ENCODE measurements around the gene ANGPT4. TPM values are rescaled to one million over a fixed set of nuclear protein-coding genes. Genes with fewer than 3 reads are reported as not detected.

ANGPT4 gene, protein sequence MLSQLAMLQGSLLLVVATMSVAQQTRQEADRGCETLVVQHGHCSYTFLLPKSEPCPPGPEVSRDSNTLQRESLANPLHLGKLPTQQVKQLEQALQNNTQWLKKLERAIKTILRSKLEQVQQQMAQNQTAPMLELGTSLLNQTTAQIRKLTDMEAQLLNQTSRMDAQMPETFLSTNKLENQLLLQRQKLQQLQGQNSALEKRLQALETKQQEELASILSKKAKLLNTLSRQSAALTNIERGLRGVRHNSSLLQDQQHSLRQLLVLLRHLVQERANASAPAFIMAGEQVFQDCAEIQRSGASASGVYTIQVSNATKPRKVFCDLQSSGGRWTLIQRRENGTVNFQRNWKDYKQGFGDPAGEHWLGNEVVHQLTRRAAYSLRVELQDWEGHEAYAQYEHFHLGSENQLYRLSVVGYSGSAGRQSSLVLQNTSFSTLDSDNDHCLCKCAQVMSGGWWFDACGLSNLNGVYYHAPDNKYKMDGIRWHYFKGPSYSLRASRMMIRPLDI
- total RNA-seq (2014; rRNA removed; shearing (Covaris generic)): under 0.01 and 0.03 TPM in 2 replicates

DNA sequence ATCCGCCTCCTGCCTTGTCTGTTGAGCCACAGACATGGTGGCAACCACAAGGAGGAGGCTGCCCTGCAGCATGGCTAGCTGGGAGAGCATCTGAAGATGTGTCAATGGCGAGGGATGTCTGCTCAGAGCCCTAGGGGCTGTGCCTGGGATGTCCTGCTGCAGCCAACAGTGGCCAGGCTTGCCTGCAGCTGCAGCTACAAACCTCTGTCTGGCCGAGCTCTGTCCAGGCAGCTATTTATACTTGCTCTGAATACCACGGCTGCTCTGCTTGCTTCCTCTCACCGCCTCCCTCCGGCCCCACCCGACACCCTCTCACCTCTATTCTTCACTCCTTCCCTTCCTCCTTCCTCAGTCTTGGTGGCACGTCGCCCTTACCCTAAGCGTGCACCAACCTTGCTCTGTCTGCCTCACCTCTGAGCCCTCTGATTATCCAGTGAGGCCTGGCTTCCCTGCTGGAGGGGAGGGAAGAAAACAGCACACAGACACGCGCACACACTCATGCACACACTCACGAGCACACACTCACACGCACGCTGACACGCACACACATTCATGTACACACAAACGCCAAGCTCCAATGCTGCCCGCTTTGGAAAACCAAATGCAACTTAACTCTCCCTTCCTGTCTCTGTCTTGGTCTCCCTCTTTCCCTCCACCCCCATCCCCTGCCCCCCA is at the start of gene ANGPT4:
Gene ANGPT4, minus strand, starts transcription at position 210 of the 675 bp plus-strand sequence. Its CDS starts 120 bp downstream, at position 90.
- DNase-seq (ENCODE audit: low read depth): no peak

DNA sequence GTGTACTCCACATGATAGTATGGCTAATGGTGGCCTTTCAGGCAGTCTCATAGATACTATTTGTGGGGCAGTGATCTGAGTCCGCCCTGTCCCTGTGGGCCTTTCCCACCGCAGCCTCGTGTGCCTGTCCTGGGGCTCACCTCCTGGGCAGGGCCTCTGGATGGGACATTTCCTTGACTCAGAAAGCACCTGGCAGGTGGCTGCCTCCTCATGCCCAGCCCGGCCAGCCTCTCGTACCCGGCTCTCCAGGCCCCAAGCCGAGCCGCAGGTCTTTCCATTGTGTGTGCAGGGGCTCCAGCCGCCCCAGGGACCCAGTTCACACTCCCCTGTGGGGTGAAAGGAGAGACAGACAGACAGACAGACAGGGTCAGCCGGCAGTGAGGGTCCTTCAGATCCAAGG is 47.7 kb upstream of the ANGPT4 start:
- DNase-seq (ENCODE audit: low read depth): no peak

DNA sequence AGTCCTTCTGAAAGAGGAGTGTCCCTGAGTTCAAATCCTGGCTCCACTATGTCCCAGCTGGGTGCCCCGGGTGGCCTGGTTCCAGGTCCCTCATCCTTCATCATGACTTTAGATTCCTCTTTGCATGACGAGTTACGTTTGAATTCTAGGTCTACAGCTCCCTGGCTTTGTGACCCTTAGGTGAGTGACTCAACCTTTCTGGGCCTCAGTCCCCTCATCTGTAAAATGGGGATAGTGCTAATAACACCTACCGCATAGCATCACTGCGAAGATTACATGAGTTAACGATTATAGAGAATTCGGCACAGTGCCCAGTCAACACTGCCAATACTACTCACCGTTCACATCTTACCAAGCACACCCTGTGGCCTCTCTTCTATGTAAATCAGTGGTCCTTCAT is 46.5 kb upstream of the ANGPT4 start:
- no peak for DNase-seq (ENCODE audit: low read depth)

DNA sequence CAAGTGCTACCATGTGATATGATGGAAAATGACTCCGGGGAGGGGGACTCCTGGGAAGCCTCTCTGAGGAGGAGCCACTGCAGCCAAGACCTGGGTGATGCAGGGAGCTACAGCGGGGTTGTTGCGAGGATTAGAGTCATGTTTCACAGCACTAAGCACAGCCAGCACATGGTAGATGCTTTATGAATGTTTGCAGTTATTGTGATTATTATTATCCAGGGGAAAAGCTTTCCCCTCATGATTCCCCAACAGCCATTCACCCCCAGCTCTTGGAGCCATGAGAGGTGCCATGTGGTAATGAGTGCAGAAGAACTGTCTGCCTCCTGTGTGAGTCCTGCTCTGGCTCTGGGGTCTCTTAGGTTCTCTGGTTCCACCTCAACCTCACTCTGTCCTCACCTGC is 46.1 kb upstream of the ANGPT4 start:
- no peak for DNase-seq (ENCODE audit: low read depth)

DNA sequence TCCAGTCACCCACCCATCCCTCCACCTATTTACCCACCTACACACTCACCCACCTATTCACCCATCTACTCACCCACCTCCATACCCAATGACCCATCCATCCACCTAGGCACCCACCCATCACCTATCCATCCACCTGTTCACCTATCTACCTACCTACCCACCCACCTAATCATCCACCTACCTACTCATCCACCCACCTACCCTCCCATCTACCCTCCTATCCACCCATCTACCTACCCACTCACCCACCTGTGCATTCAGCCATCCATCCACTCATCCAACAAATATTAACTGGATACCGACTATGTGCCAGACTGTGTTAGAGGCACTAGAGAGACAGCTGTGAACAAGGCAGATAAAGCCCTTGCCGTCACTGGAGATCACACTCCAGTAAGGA is 45.6 kb upstream of the ANGPT4 start:
- DNase-seq (ENCODE audit: low read depth): no peak

DNA sequence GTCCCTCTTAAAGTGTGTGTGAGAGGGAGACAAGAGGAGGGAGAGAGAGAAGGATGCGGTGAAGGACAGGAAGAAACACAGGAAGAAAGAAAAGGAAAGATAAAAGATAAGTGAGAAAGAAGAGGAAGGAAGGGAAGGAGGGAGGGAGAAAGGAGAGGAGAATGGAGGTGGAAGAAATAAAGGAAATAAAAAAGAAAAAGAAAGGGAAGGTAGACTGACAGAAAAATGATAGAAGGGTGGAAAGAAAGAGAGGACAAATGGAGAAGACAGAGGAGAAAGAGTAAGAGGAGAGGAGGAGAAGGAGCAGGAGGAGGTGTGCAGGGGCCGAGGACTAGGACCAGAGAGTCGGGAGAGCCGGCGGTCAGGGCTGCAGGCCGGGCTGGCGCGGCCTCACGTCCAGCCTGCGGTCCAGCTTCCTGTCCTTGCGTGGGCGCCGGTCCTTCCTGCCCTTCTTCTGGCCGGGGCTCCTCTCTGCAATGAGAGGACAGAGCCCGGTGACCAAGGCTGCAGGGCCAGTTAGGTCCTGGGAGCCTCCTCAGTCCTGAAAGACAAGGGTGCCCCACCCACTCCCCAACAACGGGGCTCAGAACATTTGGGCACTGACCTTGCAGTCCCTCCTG is 44.0 kb upstream of the ANGPT4 start:
- no peak for DNase-seq (ENCODE audit: low read depth)

DNA sequence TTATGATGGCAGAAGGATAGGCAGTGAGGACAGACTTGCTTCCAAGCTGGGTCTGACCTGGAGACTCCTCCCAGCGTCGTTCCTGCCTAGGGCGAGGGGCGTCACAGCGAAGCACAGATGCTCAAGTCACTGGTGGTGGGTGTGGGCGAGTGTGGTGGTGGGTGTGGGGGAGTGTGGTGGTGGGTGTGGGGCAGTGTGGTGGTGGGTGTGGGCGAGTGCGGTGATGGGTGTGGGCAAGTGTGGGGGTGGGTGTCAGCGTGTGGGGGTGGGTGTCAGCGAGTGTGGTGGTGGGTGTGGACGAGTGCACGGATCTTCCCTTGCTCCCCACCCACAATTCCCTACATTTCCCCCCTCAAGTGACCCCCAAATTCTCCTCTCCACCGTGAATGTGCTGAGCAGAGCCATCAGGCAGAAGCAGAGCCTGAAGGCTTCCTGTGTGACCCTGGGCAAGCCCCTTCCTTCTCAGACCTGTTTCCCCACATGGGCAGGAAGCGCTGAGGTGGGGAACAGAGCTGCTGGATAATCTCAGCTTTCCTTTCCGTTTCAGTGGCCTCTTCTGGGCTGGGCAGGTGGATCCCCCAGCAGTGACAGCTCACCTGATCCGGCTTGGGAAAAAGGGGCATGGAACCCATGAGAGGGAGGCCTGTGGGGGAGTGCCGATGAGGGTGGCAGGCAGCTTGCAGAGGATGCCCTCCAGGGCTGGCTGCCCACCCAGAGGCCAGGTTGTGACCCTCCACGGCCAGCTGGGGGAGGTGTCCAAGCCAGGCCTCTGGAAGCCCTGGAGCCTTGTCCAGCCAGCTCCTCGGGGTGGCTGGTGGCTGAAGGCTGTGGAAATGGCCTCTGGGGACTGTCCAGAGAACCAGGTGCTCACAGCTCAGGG is 43.0 kb upstream of the ANGPT4 start:
- no peak for DNase-seq (ENCODE audit: low read depth)

DNA sequence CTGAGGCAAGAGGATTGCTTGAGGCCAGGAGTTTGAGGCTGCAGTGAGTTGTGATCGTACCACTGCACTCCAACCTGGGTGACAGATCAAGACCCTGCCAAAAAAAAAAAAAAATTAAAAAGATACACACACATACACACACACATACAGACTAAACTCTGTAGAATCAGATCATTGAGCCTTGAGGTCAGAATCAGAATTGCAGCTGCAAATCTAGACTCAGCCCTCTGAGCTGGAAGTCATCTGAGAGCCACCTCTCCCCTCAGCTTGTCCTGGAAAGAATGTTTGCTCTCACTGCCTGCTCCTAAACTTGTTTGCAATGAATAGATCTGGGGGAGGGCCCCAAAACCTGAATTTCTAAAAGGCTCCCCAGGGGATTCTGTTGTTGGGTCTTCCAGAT is 41.4 kb upstream of the ANGPT4 start:
- no peak for DNase-seq (ENCODE audit: low read depth)

DNA sequence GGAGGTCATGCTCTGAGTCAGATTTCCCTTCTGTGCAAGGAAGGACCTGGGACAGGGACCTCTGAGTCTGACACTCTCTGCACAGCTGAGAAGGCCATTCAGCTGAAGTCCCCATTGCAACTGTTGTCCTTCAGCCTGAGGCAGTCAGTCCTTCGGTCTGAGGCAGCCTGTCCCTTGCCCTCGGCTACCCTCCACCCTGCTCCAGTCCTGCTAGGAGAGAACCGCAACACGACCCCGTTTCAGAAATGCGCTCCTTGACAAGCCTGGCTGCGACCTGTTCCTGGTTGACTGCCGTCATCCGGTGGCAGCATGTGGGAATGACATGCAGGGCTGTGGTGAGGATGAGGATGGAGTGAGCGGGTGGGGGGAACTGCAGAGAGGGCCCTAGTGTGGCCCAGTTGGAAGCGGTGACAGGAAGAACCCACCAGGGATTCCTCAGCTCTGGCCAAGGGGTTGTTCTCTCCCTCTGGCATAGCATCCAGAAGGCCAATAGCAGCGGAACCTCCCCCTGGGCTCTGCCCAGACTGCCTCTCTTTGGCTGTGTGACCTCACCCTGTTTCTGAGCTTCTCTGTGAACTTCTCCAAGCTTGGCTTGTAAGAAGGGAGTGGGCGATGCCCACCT is 40.3 kb upstream of the ANGPT4 start:
- peak; percentile 71 for DNase-seq (ENCODE audit: low read depth)

DNA sequence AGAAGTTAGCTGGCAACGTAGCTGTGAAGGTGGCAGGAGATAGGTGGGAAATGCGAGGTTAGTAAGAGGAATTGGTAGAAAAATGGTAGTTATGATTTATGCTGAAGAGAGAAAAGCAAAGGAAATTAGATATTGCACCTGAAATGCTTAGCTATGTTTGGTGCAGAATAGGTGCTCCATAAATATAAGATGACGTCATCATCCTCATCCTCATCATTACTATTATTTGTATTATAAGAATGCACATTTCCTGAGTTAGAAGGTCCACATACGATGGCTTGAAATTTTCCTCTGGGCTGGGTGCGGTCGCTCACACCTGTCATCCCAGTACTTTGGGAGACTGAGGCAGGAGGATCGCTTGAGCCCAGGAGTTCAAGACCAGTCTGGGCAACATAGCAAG is 39.5 kb upstream of the ANGPT4 start:
- DNase-seq (ENCODE audit: low read depth): no peak

DNA sequence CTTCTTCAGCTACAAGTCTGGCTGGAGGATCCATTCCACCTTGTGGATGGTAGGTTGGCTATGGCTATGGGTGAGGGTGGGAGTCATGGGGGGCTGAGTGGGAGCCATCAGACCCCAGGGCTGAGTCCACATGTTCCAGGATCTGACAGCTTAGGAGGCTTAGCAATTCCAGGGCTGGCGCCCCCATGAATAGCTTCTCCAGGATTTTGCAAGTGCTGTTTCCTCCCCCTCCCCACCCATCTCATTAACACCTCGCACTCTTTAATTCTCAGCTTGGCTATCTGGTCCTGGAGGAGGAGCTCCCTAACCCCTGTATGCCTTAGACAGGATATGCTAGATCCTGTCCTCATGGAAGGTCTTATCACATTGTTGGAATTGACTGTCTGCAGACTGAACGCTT is 39.0 kb upstream of the ANGPT4 start:
- DNase-seq (ENCODE audit: low read depth): no peak

DNA sequence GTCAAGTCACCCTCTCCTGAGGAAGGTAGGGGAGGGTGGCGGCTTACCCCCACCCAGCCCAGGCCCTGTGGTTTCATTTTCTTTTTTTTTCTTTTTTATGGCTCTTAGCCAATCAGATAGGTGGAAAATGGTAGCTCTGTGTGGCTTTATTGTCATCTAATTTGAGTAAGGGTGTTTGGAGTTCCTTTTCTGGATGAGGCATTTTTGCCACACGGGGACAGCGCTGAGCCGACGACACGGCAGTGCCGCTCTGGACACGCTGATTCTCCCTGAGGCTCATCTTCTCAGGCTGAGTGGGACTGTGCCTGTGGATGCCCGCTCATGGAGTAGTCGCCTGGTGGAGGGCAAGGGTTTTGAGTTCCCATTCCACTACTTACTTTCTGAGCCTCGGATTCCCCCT is 37.6 kb upstream of the ANGPT4 start:
- DNase-seq (ENCODE audit: low read depth): peak; percentile 27

DNA sequence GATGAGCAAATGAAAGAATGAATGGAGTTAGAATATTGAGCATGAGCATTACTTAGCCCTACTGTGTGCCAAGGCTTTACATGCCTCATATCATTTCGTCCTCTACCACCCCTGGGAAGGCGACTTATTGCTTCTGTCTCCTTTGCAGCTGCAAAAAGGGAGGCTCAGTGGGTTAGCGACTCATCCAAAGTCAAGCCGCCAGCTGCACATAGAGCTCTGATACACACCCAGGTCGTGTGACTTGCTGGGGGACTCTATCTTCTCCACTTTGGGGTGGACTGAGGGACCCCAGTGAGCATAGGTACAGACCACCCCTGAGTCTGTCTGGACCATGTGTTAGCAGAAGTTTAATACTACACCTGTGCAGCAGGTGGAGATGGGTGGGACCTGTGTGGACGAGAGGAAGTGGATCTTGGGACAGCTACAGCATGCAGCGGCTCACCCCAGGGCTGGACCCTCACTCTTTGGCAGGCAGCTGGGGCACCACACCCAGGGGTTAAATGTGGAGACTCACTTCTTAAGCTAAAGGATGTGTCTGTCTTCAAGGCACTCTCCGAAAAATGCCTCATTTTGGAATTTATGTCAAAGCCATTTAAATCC is 36.2 kb upstream of the ANGPT4 start:
- DNase-seq (ENCODE audit: low read depth): no peak

DNA sequence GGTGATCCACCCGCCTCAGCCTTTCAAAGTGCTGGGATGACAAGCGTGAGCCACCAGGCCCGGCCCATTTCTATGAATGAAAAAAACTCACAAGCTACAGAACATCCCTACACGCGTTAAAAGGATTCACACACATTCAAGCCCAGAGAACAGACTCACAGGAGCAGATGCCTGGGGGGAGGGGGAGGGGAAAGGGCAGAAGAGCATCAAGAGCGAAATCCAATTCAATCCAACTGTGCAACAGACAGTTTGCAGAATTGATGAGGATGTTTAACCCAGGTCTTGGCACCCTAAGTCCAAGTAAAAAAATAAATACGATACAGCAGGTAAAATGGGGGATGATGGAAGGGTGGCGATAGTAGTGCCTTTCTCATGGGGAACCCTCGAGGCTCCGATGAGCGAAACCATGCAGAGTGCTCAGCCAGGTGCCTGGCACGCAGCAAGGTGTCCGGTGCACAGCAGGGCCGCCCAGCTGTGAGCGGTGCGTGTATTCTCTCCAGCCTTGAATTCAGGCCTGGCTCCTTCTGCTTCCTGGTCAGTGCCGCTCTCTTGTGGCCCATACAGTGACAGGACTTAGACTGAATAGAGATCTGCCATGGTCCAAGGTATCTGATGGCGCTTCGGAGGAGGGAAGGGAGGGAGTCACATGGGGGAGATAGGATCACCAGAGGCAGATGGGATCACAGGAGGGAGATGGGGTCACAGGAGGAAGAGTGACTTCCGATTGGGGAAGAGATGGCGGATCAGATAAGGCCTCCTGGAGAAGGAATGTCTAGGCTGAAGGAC is 35.4 kb upstream of the ANGPT4 start:
- no peak for DNase-seq (ENCODE audit: low read depth)

DNA sequence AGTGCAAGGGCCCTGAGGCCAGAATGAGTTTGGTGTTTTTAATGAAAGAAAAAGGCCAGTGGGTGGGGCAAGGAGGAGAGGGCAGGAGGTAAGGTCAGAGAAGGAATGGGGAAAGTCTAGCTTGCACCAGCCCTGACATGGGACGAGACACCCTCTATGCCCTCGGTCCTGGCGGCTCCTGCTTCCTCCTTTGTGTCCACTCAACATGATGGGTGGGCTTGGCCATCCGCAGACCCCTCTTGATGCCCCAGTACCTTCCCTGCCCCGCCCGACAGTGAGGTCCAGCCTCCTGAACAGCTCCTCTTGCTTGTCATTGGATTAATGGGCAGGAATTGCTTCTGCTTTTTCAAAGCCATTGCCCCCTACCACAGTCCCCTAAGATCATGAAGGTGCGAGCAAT is 33.6 kb upstream of the ANGPT4 start:
- DNase-seq (ENCODE audit: low read depth): no peak

DNA sequence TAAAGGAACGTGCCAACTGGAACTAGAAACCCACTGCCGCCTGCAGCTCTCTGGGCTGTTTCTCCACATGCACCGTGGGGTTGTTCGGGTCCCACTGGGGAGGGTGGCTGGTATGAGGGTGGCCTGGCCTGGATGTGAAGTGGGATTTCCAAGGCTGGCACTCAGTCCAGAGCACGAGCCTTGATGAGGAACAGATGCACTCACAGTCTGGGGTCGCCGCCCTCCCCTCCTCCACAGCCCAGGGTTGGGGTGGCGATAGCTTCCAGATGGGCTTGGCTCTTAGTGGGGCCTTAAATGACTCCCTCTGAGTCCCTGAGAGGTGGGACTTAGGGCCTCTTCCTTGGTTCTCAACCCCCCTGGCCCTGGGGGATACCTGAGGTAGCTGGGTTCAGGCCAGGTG is 30.7 kb upstream of the ANGPT4 start:
- no peak for DNase-seq (ENCODE audit: low read depth)

DNA sequence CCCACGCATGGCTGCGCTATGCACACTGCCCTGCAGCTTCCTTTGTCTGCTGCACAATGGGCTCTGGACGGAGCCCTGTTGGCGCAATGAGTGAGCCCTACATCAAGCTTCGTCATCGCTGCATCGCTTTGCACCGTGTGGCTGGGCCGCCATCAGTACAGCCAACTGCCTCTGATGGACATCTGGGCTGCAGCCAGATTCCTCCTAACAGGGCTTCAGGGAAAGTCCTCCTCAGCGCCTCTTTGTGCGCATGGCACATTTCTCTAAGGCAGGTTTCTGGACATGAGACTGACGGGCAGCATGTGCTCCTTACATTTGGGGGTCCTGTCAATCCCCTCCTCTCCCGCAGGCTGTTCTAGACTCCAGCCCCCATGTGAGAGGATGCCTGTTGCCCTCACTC is 29.7 kb upstream of the ANGPT4 start:
- no peak for DNase-seq (ENCODE audit: low read depth)

DNA sequence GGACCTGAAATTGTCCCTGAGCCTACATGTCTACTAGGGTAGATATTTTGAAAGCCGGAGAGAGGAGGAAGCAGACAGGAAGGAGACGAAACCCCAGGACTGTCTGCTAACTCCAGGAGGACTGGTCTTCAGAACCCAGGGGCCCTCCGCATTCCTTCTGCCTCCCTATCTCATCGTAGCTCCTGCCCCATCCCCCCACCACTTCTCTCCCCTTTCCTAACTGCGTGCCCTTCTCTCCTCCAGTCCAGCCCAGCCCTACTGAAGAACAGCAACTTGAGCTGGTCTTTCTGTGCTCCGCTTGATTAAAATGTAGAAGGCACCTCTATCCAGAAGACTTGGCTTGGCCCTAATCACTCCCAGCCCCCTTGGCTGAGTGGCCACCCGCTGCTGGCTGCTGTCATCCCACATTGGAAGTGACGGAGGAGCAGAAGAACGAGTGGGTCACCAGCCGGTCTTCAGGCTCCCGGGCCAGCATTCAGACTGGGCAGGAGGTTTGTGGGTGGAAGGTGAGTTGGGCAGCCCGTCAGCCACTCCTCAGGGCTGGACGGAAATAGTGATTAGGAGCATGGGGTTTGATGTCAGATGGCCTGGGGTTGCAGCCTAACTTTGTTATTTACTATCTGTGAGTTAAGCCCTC is 28.8 kb upstream of the ANGPT4 start:
- no peak for DNase-seq (ENCODE audit: low read depth)

DNA sequence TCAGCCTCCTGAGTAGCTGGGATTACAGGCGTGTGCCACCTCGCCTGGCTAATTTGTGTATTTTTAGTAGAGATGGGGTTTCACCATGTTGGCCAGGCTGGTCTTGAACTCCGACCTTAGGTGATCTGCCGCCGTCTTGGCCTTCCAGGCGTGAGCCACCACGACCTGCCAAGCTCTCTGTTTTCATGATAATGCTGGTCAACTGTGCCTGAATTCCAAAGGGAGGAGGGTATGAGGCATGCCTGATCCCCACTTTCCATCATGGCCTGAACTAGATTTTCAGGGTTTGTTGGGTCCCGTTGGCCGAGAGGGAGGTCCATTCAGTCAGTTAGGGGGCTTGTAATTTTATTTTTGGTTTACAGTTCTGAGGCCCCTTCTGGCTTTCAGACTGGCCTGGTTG is 28.0 kb upstream of the ANGPT4 start:
- no peak for DNase-seq (ENCODE audit: low read depth)

DNA sequence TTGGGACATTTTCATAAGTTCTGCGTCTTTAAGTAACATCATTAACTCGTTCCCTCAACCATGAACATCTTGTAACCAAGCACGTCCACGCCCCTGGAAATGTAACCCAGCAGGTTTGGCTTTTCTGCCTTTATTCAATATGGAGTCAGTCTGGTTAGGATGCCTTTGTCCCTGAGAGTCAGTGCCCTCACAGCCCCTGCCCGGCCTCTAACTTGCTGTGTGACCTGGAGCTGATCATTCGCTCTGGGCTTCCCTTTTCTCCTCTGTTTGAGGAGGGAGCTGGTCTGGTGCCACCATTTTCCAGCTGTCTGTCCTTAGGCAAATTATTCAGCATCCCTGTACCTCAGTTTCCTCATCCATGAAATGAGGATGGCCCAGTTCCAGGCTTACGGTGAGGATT is 26.5 kb upstream of the ANGPT4 start:
- DNase-seq (ENCODE audit: low read depth): no peak

Measured in Daoy (cell line).